GM21529 (cell line): ENCODE data around the gene GPR15LG.
A peak's percentile ranks its signal among the peaks of the same experiment; 100 is the strongest.
"Not testable (repeated sequence)": the region's sequence is repeated elsewhere in the genome, so short reads cannot be mapped to it uniquely, and the experiment has no call there.

ENCODE experiments used
- ATAC-seq: cut with Tn5 transposase; IDR thresholded peaks from one replicate; pipeline ENCODE4 v1.9.1; 2021; ENCODE audit not compliant: unreplicated experiment

GPR15LG gene

DNA sequence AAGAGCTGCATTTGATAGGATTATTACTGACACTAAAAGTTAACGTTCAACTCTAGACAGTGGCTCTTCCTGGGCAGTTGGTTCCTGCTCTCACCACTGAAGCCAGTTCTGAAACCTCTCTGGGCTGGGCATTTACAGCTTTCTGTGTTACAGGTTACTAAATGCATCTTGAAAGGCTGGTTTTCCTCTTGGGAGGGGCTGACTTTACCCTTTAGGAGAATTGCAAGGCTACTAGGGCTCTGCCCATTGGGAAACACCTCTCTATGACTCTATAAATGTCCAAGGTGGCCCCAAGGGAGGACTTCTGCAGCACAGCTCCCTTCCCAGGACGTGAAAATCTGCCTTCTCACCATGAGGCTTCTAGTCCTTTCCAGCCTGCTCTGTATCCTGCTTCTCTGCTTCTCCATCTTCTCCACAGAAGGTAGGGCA lies at the start of gene GPR15LG:
TSS of gene GPR15LG (plus strand) at position 301 of the 429 bp plus-strand sequence. CDS start at position 352, 51 bp downstream.
- peak; percentile 37 for ATAC-seq

GRCh38 chr10:84125910-84126784 lies 47.5 kb upstream of the GPR15LG start:
- ATAC-seq = not testable (repeated sequence)

GRCh38 chr10:84126785-84127167 lies 46.8 kb upstream of the GPR15LG start:
- ATAC-seq = no peak

DNA sequence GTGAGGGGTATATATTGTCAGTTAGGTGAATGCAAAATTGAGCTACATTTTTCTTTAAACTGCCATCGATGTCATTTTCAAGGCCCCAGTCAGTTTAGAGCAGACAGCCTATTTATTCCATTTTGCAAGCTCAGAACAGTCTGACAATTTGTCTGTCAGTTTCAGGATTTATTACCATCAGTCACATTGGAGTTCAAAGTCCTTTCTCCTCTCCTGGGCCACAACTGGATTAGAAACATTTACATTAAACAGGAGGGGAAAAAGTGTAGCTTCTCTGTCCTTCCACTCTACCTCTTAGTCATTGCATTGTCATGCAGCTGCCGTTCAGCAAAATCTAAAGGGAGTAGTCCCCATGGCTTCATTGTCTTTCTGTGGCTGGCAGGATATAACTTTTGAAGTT lies 37.8 kb upstream of the GPR15LG start:
- no peak for ATAC-seq

DNA sequence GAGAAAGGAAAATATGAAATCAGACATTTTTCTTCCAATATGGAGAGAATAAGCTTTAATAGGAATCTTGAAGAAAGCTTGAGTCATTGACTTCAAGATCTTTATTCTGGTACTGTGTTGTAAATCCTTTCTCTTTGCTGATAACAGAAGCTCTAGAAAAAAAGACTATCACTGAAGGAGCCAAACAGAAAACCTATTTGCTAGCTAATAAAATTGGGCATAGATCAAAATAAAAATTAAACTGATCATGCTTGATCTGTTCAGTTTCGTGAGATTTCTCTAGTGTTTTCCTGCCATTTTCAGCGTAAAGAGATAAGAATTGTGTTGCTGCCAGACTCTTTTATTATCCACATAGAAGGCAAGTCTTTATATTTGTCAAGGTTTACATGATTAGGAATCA lies 35.8 kb upstream of the GPR15LG start:
- ATAC-seq = no peak

GRCh38 chr10:84138478-84139125 lies 35.0 kb upstream of the GPR15LG start:
- no peak for ATAC-seq

DNA sequence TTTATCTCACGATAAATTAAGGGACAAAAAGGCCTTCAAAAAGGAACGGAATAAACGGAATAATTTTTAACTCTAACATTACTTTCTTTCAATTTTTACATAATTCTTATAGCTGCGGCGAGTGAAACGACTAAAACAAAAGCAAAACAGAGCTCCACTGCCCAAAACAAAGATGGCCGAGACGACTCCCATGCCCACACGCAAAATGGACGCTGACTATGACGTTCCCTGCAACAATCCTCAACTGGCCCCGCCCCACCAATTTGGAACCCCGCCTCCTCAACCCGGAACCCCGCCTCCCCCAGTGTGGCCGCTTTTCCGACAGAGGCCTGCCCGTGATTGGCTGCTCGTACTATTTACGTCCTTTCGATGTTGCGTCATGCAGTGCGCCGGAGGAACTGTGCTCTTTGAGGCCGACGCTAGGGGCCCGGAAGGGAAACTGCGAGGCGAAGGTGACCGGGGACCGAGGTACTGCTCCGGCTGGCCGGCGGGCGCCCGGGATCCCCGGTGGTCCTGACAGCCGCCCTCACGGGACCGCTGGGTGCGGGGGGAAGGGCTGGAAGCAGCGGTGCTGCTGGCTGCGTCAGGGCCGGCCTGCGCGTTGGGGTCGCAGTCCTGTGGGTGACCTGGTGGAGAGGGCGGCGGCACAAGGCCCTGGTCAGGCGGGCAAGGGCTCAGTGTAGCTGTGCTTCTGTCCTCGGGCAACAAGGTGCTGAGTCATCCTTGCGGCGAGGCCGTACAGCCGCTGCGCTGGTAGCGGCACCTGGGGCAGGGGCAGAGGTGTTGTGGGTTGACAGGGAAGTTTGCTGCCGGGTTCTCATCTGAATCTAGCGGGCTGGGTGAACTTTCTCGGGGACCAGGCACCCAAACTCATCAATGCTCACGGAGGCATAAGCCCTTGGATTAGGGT lies 34.2 kb upstream of the GPR15LG start, which contains the start of gene GHITM:
TSS of gene GHITM (plus strand) at position 384 of the 910 bp plus-strand sequence. CDS start 1,992 bp downstream, outside the sequence.
- ATAC-seq = peak; percentile 98

- no peak for ATAC-seq
Observed at GRCh38 chr10:84140036-84140379, 33.6 kb upstream of the GPR15LG start.

DNA sequence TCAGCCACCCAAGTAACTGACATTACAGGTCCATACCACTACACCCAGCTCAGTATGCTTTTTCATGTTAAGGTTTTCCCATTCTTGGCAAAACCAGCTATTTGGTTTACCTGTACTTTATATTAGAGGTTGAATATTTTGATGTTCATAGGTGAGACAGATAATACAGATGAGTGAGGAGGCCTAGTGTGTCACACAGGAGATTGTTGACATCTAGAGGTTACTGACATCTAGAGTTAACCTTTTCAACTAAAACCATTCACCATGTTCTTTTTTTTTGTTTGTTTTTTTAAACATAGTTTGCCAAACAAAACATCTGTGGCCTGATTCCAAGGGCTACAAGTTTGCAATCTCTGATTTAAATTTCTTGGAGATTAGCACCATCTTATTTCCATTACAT lies 26.3 kb upstream of the GPR15LG start:
- no peak for ATAC-seq

DNA sequence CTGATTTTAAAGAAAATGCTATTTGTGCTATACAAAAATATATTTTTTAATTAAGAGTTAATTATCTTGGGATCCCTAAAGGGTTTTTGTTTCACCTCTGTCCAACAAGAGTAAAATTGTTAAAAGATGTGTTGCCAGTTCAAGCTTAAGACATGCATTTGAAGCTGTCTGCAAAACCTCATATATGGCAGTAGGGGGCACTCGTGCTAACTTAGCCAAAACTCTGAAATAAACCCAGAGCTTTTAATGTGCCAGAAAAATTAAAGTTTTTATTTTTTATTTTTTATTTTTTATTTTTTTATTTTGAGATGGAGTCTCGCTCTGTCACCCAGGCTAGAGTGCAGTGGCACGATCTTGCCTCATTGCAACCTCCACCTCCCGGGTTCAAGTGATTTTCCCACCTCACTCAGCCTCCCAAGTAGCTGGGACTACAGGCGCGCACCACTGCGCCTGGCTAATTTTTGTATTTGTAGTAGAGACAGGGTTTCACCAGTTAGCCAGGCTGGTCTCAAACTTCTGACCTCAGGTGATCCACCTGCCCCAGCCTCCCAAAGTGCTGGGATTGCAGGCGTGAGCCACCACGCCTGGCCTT lies 25.5 kb upstream of the GPR15LG start:
- ATAC-seq = peak; percentile 66

GRCh38 chr10:84149854-84150253 lies 23.7 kb upstream of the GPR15LG start:
- no peak for ATAC-seq

DNA sequence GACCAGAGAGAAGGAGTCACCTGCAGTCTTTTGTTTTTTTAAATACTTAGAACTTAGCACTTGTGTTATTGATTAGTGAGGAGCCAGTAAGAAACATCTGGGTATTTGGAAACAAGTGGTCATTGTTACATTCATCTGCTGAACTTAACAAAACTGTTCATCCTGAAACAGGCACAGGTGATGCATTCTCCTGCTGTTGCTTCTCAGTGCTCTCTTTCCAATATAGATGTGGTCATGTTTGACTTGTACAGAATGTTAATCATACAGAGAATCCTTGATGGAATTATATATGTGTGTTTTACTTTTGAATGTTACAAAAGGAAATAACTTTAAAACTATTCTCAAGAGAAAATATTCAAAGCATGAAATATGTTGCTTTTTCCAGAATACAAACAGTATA lies 20.8 kb upstream of the GPR15LG start:
- ATAC-seq = no peak

- ATAC-seq = no peak
Observed at GRCh38 chr10:84155521-84155920, 18.1 kb upstream of the GPR15LG start.

DNA sequence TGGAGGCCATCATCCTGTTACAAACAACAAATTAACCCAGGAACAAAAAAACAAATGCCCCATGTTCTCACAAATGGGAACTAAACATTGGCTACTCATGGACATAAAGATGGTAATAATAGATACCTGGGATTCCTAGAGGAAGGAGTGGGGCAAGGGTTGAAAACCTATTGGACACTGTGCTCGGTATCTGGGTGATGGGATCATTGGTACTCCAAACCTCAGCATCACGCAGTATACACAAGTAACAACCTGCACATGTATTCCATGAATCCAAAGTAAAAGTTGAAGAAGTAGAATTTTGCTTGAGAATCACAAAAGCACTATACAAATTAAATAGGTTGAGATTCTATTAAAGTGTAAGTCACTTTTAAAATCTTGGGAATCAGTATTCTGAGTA lies 17.6 kb upstream of the GPR15LG start:
- no peak for ATAC-seq

- peak; percentile 80 for ATAC-seq
Observed at GRCh38 chr10:84156768-84157167, 16.8 kb upstream of the GPR15LG start.

GRCh38 chr10:84158061-84158460 lies 15.5 kb upstream of the GPR15LG start:
- ATAC-seq = no peak

GRCh38 chr10:84158550-84158949 lies 15.1 kb upstream of the GPR15LG start:
- ATAC-seq = no peak

DNA sequence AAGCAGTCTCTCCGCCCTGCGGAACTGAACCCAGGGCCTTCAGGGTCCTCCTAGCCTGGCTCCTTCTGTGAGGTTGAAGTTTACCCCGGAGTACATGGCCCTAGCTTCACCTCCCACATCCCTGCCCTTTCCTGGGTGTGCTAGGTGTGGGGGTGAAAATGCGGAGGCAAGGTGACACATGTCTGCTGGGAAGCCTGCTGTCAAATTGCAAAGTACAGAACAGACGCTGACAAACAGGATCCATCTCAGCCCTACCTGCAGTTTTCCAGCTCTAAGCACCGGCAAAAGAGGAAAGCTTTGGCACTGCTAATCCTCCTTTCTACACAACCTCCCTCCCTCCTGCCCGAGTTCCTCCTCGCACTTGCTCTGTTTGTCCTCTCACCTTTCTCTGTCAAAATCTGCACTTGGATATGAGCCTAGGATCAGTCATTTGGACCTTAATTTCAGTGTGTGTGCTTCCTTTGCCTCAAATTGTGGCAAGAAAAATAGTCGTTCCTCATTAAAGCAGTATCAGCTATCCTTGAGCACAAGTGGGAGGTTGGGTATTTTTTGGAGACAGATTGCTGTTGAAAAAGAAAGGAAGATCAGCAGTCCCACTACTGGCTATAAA lies 14.4 kb upstream of the GPR15LG start:
- no peak for ATAC-seq

DNA sequence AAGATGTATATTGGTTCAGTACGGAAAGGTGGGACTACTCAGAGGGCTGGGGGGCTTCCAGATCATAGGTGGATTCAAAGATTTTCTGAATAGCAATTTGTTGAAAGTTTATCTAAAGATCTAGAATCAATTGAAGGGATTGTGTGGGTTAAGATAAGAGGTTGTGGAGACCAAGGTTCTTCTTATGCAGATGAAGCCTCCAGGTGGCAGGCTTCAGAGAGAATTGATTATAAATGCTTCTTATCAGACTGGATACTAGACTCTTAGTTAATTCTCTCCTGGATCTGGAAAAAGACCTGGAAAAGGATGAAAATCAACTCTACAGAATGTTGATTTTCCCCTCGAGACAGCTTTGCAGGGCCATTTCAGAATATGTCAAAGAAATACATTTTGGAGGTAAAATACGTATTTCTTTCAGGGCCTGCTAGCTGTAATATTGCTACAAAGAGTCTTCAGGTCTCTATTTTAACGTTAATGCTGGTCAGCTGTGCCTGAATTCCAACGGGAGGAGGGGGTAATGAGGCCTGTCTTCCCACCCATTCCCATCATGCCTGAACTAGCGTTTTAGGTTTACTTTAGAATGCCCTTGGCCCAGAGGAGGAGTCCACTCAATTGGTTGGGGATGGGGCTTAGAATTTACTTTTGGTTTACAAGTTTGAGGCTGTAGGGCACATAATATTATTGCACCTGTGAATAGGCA lies 12.8 kb upstream of the GPR15LG start:
- no peak for ATAC-seq

DNA sequence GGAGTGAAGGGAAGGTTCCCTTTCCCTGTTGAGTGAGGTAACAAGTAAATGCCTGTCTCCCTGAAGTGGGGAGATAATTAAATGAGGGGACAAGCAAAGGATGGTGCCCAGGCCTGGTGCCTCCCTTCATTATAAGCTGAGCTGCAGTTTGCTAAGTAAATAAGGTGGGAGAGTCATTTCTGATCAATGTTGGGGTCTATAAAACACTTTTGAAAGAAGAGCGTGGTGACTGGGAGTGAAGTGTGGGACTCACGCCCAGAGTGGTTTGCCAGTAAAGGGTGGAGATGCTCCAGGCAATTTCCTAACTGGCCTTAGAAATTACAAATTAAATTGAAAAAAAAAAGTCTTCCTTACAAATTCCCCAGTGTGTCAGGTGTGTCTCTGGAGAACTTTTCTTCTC lies 9.6 kb upstream of the GPR15LG start:
- no peak for ATAC-seq
